Superior temporal gyrus (tissue), 1 donor: ENCODE measurements around the gene ADGRE3.
"Not testable (repeated sequence)": the region's sequence is repeated elsewhere in the genome, so short reads cannot be mapped to it uniquely, and the experiment has no call there.

ENCODE experiments used
- DNase-seq: peaks from one replicate; pipeline ENCODE4 v3.0.0-alpha.2; 2016; ENCODE audit errors: extremely low spot score

Gene ADGRE3

GRCh38 chr19:14670408-14670807, 4.2 kb downstream of the ADGRE3 start:
- DNase-seq: no peak

GRCh38 chr19:14669940-14670339, 4.7 kb downstream of the ADGRE3 start:
- DNase-seq: no peak

- no peak for DNase-seq
These were observed 13.2 kb downstream of the ADGRE3 start for GRCh38 chr19:14661372-14661924.

GRCh38 chr19:14659874-14660489, 14.7 kb downstream of the ADGRE3 start:
- DNase-seq: no peak

- no peak for DNase-seq
These were observed 18.9 kb downstream of the ADGRE3 start for GRCh38 chr19:14655726-14656125.

GRCh38 chr19:14654786-14655560, 19.7 kb downstream of the ADGRE3 start:
- no peak for DNase-seq

GRCh38 chr19:14650161-14650560, 24.5 kb downstream of the ADGRE3 start:
- DNase-seq: no peak

- no peak for DNase-seq
These were observed 25.6 kb downstream of the ADGRE3 start for GRCh38 chr19:14649020-14649419.

- no peak for DNase-seq
These were observed 26.1 kb downstream of the ADGRE3 start for GRCh38 chr19:14648506-14648905.

GRCh38 chr19:14639536-14640277, 34.9 kb downstream of the ADGRE3 start:
- DNase-seq: no peak

- no peak for DNase-seq
These were observed 42.4 kb downstream of the ADGRE3 start for GRCh38 chr19:14632286-14632685.

- DNase-seq: no peak
These were observed 45.1 kb downstream of the ADGRE3 start for GRCh38 chr19:14629557-14629956.

- DNase-seq: not testable (repeated sequence)
These were observed 50.2 kb downstream of the ADGRE3 start for GRCh38 chr19:14624491-14624890.

- no peak for DNase-seq
These were observed 55.2 kb downstream of the ADGRE3 start for GRCh38 chr19:14619404-14619803.

- no peak for DNase-seq
These were observed 58.2 kb downstream of the ADGRE3 start for GRCh38 chr19:14616407-14616806.

- no peak for DNase-seq
These were observed 59.0 kb downstream of the ADGRE3 start for GRCh38 chr19:14615623-14616022.

GRCh38 chr19:14614099-14614412, 60.6 kb downstream of the ADGRE3 start:
- DNase-seq: no peak

- DNase-seq: not testable (repeated sequence)
These were observed 61.1 kb downstream of the ADGRE3 start for GRCh38 chr19:14613399-14614098.

- DNase-seq: no peak
These were observed 62.0 kb downstream of the ADGRE3 start for GRCh38 chr19:14612657-14613056.

GRCh38 chr19:14612242-14612641, 62.4 kb downstream of the ADGRE3 start:
- not testable (repeated sequence) for DNase-seq

GRCh38 chr19:14611051-14611450, 63.6 kb downstream of the ADGRE3 start:
- DNase-seq: no peak

GRCh38 chr19:14606627-14607026, 68.0 kb downstream of the ADGRE3 start:
- no peak for DNase-seq
